Astrocyte (in vitro differentiated cells and primary cell): ENCODE results near the gene DHRS9.

Source experiments
- CTCF ChIP-seq: IDR thresholded peaks from 2 replicates; pipeline ENCODE4 v1.5.1; 2011; ENCODE audit warnings: low read depth, mild to moderate bottlenecking, inconsistent platforms, low read length, moderate library complexity; ENCODE audit not compliant: insufficient read depth
- EZH2 ChIP-seq: IDR thresholded peaks from 2 replicates; pipeline ENCODE4 v1.6.1; 2012; ENCODE audit warnings: mild to moderate bottlenecking, low read length, inconsistent platforms; ENCODE audit not compliant: insufficient read depth

- TF ChIP-seq CTCF (no peak), EZH2 (no peak)
Measured at GRCh38 chr2:169129703-169130243, 60.4 kb downstream of the DHRS9 start.
